Right lung (tissue), 5 donors: ENCODE measurements around the gene CNTN1. TPM values are rescaled to one million over a fixed set of nuclear protein-coding genes. Genes with fewer than 3 reads are reported as not detected.
"Not testable (repeated sequence)": the region's sequence is repeated elsewhere in the genome, so short reads cannot be mapped to it uniquely, and the experiment has no call there.

Source experiments
- DNase-seq, 2 donors: peaks; one replicate each; pipeline ENCODE4 v3.0.0-alpha.2; 2013
- polyA plus RNA-seq, 5 donors: library from polyadenylated mRNA; unstranded; fragments of 120-200 nt; gene quantifications; one replicate each; pipeline versions ENCODE4 v1.2.1 to v1.2.3, GENCODE V29; 2013; ENCODE audit warnings: inconsistent platforms in 1 of 5, low replicate concordance in 1 of 5; ENCODE audit not compliant: insufficient read length in 5 of 5, insufficient read depth in 1 of 5

Gene CNTN1
- polyA plus RNA-seq, 5 donors: 32.6 to 67.2 (median 52.9) TPM

- DNase-seq: no peak
Measured at GRCh38 chr12:41032386-41032785, 340.1 kb downstream of the CNTN1 start.

GRCh38 chr12:41034686-41035085 is 342.4 kb downstream of the CNTN1 start:
- DNase-seq: no peak

- no peak for DNase-seq
Measured at GRCh38 chr12:41039461-41039860, 347.2 kb downstream of the CNTN1 start.

- no peak for DNase-seq
Measured at GRCh38 chr12:41045509-41045908, 353.3 kb downstream of the CNTN1 start.

- no peak for DNase-seq
Measured at GRCh38 chr12:41049033-41049432, 356.8 kb downstream of the CNTN1 start.

GRCh38 chr12:41051954-41052353 is 359.7 kb downstream of the CNTN1 start:
- no peak for DNase-seq

GRCh38 chr12:41052441-41052840 is 360.2 kb downstream of the CNTN1 start:
- no peak for DNase-seq

GRCh38 chr12:41053046-41053445 is 360.8 kb downstream of the CNTN1 start:
- no peak for DNase-seq

GRCh38 chr12:41055875-41056577 is 363.8 kb downstream of the CNTN1 start:
- no peak for DNase-seq

GRCh38 chr12:41058266-41058665 is 366.0 kb downstream of the CNTN1 start:
- no peak for DNase-seq

GRCh38 chr12:41061192-41061591 is 369.0 kb downstream of the CNTN1 start:
- DNase-seq: no peak

GRCh38 chr12:41064411-41064810 is 372.2 kb downstream of the CNTN1 start:
- DNase-seq: no peak

GRCh38 chr12:41067941-41068645 is 375.9 kb downstream of the CNTN1 start:
- DNase-seq: no peak

GRCh38 chr12:41073633-41074472 is 381.6 kb downstream of the CNTN1 start:
- DNase-seq: no peak

- peak in 1 of 2 donors; percentile 0 for DNase-seq
Measured at GRCh38 chr12:41074473-41074769, 382.2 kb downstream of the CNTN1 start.

GRCh38 chr12:41076114-41076513 is 383.9 kb downstream of the CNTN1 start:
- no peak for DNase-seq

GRCh38 chr12:41081241-41081640 is 389.0 kb downstream of the CNTN1 start:
- DNase-seq: not testable (repeated sequence)

- DNase-seq: no peak
Measured at GRCh38 chr12:41089438-41089837, 397.2 kb downstream of the CNTN1 start.

- no peak for DNase-seq
Measured at GRCh38 chr12:41092115-41092514, 399.9 kb downstream of the CNTN1 start.

- no peak for DNase-seq
Measured at GRCh38 chr12:41096797-41097196, 404.6 kb downstream of the CNTN1 start.

GRCh38 chr12:41100572-41100971 is 408.3 kb downstream of the CNTN1 start:
- no peak for DNase-seq

GRCh38 chr12:41101806-41102205 is 409.6 kb downstream of the CNTN1 start:
- no peak for DNase-seq

- DNase-seq: no peak
Measured at GRCh38 chr12:41103614-41104013, 411.4 kb downstream of the CNTN1 start.
